Suppressor macrophage treated with lipopolysaccharide for 1 hour (primary cell): ENCODE results near the gene TMEM132E.
"Not testable (repeated sequence)": the region's sequence is repeated elsewhere in the genome, so short reads cannot be mapped to it uniquely, and the experiment has no call there.

Experiments used
- DNase-seq, 3 donors: peaks; one replicate each; pipeline ENCODE4 v3.0.0-alpha.2; 2020 to 2022

Gene TMEM132E

DNA sequence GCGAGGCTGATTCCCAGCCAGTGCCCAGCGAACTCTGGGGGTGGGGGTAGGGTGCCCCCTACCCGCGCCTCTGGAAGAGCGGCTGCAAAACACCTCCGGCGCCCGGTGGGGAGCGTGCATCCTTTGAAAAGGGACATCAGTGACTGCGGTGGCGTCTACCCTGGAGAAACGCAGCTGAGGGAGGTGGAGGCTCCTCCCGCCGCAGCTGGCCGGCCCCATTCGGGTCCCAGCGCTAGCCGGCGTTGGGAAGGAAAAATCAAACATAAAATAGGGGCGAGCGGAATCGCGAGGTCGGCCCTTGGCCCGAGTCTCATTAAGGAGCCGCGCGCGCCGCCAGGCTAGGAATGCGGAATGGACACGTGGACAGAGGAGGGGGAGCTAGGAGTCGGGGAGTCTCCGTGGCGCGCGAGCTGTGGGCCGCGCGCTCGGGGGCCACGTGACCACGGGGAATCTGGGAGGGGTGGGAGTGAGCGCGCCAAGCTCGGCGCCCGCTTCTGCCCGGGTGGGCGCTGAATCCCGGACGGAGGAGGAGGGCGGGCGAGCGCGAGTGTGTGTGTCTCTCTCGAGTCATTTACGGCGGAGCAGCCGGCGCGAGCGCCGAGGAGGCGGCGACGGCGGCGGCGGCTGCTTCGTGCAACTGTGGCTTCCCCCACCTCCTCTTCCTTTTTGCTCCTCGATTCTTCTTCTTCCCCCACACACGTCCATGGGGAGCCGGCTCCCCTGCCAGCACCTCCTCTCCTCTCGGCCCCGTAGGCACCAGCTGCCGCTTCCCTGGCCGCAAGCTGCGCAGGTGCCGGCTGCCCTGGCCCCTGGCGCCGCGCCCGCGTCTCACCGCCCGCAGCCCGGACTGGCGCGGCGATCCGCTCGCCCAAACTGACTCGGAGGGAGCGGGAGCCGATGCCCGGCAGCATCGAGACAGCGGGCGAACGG, at the start of gene TMEM132E:
TSS of gene TMEM132E (plus strand) at position 566 of the 930 bp plus-strand sequence. CDS start 1,495 bp downstream, outside the sequence.
- peak; percentile 28 to 75 (median 50) for DNase-seq

GRCh38 chr17:34530918-34531317, 48.5 kb upstream of the TMEM132E start:
- DNase-seq = no peak

DNA sequence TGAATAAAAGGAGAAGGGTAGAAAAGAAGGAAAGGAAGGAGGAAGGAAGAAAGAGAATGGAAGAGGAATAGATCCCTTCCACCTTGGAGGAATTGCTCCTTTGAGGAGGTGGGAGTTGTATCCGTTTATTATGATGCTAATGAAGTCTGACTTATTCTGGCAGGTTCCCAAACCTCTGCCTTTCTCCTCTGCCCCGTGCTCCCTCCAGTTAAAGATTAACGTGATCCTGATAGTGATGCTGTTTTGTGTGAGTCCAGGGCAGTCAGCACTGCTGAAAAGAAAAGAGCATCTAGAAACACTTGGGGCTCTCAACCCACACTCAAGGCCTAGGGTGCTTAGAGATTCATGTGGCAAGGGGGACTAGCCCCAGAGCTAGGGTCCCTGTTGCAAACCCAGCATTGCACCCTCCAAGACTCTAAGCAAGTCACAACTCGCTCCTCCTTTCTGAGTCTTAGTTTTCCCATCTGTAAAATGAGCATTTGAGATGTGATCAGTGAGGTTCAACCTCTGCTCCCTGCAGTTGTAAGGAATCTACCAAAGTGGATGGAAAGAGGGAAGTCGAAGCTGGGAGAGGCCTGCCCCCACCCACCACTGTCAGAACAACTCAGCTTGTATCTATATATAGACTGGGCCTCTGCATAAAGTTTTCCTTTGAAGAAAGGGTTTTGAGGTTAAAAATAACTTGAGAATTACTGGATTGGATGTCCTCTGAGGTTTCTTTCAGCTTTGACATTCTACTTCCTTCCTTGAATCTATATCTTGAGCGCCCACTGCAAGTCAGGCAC, 46.9 kb upstream of the TMEM132E start:
- peak; percentile 50 to 70 (median 62) for DNase-seq

- no peak for DNase-seq
Observed at GRCh38 chr17:34533806-34534527, 45.4 kb upstream of the TMEM132E start.

GRCh38 chr17:34537445-34537844, 41.9 kb upstream of the TMEM132E start:
- no peak for DNase-seq

DNA sequence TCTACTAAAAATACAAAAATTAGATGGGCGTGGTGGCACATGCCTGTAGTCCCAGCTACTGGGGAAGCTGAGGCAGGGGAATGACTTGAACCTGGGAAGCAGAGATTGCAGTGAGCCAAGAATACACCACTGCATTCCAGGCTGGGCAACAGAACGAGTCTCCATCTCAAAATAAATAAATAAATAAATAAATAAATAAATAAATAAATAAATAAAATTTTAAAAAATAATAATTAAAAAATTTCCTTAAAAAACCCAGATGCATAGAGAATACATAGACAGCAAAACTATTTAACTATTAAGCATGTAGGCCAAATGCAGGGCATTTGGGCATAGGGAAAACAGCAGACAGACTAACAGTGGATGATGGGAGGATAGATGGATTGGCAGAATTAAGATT, 40.8 kb upstream of the TMEM132E start:
- DNase-seq = not testable (repeated sequence)

- DNase-seq = no peak
Observed at GRCh38 chr17:34539881-34540280, 39.5 kb upstream of the TMEM132E start.

GRCh38 chr17:34542700-34543336, 36.6 kb upstream of the TMEM132E start:
- DNase-seq = peak; percentile 49 to 57 (median 55)

DNA sequence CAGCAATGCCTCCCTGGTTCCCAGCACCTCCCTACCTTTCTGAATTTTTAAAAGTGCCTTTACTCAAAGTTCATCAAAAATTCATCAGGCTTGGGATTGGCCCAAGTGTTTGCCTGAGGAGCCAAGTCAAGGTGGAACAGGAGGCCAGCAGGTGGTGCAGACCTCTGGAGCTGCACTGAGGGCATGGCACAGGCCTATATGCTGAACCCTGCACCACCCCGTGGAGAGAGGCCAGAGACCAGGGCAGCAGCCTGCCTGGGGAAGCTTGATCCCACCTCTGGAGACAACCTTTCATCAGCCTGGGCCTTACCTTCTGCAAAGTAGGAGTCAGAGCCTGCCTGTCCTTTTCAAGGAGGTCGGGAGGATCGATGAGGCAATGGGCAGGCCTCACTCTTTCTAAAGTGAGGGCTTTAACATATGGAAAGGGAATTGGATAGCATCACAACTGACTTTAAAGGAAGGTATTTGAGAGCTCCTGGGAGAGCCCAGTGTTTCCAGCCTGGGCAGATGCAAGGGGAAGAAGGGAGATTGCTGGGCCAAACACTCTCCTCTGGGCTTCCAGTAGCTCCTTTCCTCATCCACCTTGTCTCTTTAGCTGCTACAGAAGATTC, 31.8 kb upstream of the TMEM132E start:
- no peak for DNase-seq

DNA sequence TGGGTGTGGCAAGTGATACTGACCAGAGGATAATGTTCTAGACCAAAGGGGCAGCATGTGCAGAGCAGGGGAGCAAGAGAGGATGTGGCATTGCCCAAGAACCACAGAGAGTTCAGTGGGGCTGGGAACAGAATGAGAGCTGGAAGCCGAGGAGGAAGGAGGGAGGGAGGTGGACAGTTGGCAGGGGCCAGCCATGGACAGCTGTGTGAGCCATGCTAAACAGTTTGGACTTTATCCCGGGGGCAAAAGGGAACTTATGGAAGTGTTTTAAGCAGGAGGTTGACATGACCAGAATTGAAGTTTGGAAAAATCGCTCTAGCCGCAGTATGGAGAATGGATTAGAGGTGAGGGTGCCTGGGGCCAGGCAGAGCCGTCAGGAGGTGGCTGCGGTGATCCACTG, 29.4 kb upstream of the TMEM132E start:
- no peak for DNase-seq

GRCh38 chr17:34553907-34554306, 25.5 kb upstream of the TMEM132E start:
- DNase-seq = no peak

GRCh38 chr17:34556384-34556783, 23.0 kb upstream of the TMEM132E start:
- DNase-seq = no peak

GRCh38 chr17:34556931-34557330, 22.5 kb upstream of the TMEM132E start:
- no peak for DNase-seq

DNA sequence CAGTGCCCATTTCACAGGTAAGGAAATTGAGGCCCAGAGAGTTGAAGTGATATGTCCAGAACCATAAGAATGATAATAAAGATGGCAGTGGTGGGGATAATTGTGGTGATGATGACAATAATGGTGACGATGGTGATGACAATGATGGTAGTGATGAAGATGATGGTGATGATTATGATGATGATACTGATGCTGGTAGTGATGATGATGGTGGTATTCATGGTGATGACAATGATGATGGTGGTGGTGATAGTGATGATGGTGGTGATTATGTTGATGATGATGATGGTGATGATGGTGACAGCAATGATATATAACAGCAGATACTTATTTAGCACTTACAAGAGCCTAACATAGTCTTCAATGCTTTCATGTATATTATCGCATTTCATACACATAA, 18.1 kb upstream of the TMEM132E start:
- no peak for DNase-seq

- DNase-seq = no peak
Observed at GRCh38 chr17:34562387-34562786, 17.0 kb upstream of the TMEM132E start.

GRCh38 chr17:34565713-34566112, 13.7 kb upstream of the TMEM132E start:
- no peak for DNase-seq

DNA sequence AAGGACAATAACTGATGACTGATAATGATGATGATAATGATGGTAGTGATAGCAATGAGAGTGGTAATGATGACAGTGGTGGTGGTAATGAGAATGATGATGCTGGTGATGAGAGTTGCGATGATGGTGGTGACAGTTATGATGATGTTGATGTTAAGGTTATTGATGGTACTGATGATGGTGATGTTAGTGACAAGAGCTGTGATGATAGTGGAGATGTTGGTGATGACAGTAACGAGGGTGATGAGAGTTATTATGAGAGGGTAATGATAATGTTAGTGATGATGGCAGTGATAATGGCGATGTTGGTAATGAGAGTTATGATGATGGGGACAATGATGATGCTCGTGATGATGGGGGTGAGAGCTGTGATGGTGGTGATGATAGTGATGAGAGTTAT, 13.2 kb upstream of the TMEM132E start:
- DNase-seq = no peak

DNA sequence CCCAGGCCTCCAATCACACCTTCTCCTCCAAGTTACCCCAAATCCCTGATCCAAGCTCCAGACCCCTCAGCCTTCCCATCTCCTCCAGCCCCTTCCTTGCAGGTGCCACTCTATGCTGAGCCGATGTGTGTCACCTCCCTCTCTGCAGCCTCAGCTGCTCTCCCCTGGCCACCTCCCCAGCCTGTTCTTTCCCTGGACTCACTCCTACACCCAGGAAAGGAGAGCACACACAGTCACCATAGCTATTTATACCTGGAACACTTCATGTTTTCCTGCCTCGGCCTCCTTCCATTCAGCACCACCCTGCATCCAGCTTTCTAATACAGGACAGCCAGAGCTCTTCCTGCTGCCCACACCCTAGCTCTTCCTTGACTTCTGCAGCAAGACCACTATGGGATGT, 12.5 kb upstream of the TMEM132E start:
- DNase-seq = no peak

- DNase-seq = no peak
Observed at GRCh38 chr17:34567691-34568465, 11.5 kb upstream of the TMEM132E start.

DNA sequence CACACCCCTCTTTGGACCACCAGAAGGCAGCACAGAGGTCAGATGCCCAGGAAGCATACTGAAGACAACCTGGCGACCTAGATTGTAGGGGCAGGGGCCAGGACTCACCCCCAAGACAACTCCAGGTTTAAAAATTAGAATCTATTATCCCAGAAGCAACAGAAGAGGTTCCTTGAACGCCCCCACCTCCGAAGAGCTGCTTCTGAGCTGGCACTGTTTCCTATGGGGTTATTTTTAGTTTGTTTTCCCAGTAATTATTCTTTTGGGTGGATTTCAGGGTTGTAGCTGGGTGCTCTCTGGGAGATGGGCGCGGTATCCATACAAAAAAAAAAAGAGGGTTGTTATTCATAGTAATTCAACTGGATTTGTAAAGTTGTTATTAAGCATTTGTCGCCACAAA, 10.4 kb upstream of the TMEM132E start:
- DNase-seq = no peak

- DNase-seq = no peak
Observed at GRCh38 chr17:34569591-34569990, 9.8 kb upstream of the TMEM132E start.
